ENCODE results near the gene RAMP1.
"Not testable (repeated sequence)": the region's sequence is repeated elsewhere in the genome, so short reads cannot be mapped to it uniquely, and the experiment has no call there.

The RAMP1 gene

GRCh38 chr2:237863689-237864443 lies 4.4 kb downstream of the RAMP1 start:
- no peak for DNase-seq (ENCODE audit: low read depth)

GRCh38 chr2:237864444-237864931 lies 5.1 kb downstream of the RAMP1 start:
- no peak for DNase-seq (ENCODE audit: low read depth)

- no peak for DNase-seq (ENCODE audit: low read depth)
Measured at GRCh38 chr2:237864940-237865622, 5.7 kb downstream of the RAMP1 start.

GRCh38 chr2:237865623-237866041 lies 6.2 kb downstream of the RAMP1 start:
- no peak for DNase-seq (ENCODE audit: low read depth)

- DNase-seq (ENCODE audit: low read depth): no peak
Measured at GRCh38 chr2:237866101-237866621, 6.7 kb downstream of the RAMP1 start.

GRCh38 chr2:237867465-237867864 lies 8.0 kb downstream of the RAMP1 start:
- no peak for DNase-seq (ENCODE audit: low read depth)

GRCh38 chr2:237868074-237868473 lies 8.7 kb downstream of the RAMP1 start:
- DNase-seq (ENCODE audit: low read depth): not testable (repeated sequence)

- no peak for DNase-seq (ENCODE audit: low read depth)
Measured at GRCh38 chr2:237868631-237869342, 9.4 kb downstream of the RAMP1 start.

- DNase-seq (ENCODE audit: low read depth): no peak
Measured at GRCh38 chr2:237869343-237870102, 10.1 kb downstream of the RAMP1 start.

- no peak for DNase-seq (ENCODE audit: low read depth)
Measured at GRCh38 chr2:237870126-237870525, 10.7 kb downstream of the RAMP1 start.

- no peak for DNase-seq (ENCODE audit: low read depth)
Measured at GRCh38 chr2:237870754-237871651, 11.6 kb downstream of the RAMP1 start.

- DNase-seq (ENCODE audit: low read depth): no peak
Measured at GRCh38 chr2:237872178-237872887, 12.9 kb downstream of the RAMP1 start.

GRCh38 chr2:237873421-237873831 lies 14.0 kb downstream of the RAMP1 start:
- DNase-seq (ENCODE audit: low read depth): no peak

GRCh38 chr2:237873897-237874551 lies 14.6 kb downstream of the RAMP1 start:
- no peak for DNase-seq (ENCODE audit: low read depth)

- no peak for DNase-seq (ENCODE audit: low read depth)
Measured at GRCh38 chr2:237874585-237875161, 15.2 kb downstream of the RAMP1 start.

GRCh38 chr2:237875256-237876060 lies 16.0 kb downstream of the RAMP1 start:
- no peak for DNase-seq (ENCODE audit: low read depth)

GRCh38 chr2:237876061-237876526 lies 16.7 kb downstream of the RAMP1 start:
- DNase-seq (ENCODE audit: low read depth): no peak

GRCh38 chr2:237876532-237876931 lies 17.1 kb downstream of the RAMP1 start:
- DNase-seq (ENCODE audit: low read depth): no peak
